HepG2 (cell line): ENCODE results near the gene PLA2R1. TPM values are rescaled to one million over a fixed set of nuclear protein-coding genes. Genes with fewer than 3 reads are reported as not detected.
"Not testable (repeated sequence)": the region's sequence is repeated elsewhere in the genome, so short reads cannot be mapped to it uniquely, and the experiment has no call there.

Experiments
- ATAC-seq: fragments of 200-7000 bp; cut with Tn5 transposase; 3 replicates; pipeline ENCODE4 v1.9.1; 2020; ENCODE audit warnings: mild to moderate bottlenecking, moderate library complexity
- BruUV-seq: library from RNA; stranded (reverse); fragments of 400-500 nt; replicated peaks from 2 replicates; lab custom pipeline; 2021; lab: Mats Ljungman, UMichigan
- CTCF ChIA-PET: fragments of 300-600 bp; formaldehyde crosslinking; extraction: SDS; loops from one replicate; lab custom pipeline; 2021; ENCODE audit warnings: low total read pairs, inconsistent platforms, low intra/inter-chr PET ratio; lab: Yijun Ruan, JAX
- POLR2A ChIA-PET: fragments of 350-600 bp; sonication (Branson Sonifier 250); formaldehyde crosslinking; loops from one replicate; lab custom pipeline; 2020; ENCODE audit warnings: antibody characterized with exemption, inconsistent platforms; lab: Yijun Ruan, JAX
- DNase-seq: peaks from one replicate; pipeline ENCODE4 v3.0.0-alpha.2; 2015; ENCODE audit warnings: low spot score
- FAIRE-seq: peaks from 3 replicates; lab custom pipeline; 2011; peaks lifted over from hg19 to GRCh38; lab: Jason Lieb, UNC
- H2AFZ ChIP-seq: one replicate; pipeline ENCODE4 v1.6.1; 2011; ENCODE audit warnings: low read length, inconsistent platforms
- H3K27ac ChIP-seq: fragments of 300-600 bp; 3 replicates; pipeline ENCODE4 v1.8.0; 2011; ENCODE audit warnings: mixed run types, mild to moderate bottlenecking, mixed read lengths, low read length, inconsistent platforms; ENCODE audit not compliant: insufficient read depth; ENCODE audit errors: extremely low read length
- H3K27me3 ChIP-seq, 2 experiments: fragments of 200-600 bp in 1 of 2; 2 replicates in 1 of 2; 3 replicates in 1 of 2; pipeline versions ENCODE4 v1.6.0 to v1.8.0; 2011; ENCODE audit warnings: low read length in 2 of 2, mild to moderate bottlenecking in 2 of 2, moderate library complexity in 2 of 2, inconsistent platforms in 1 of 2; ENCODE audit not compliant: insufficient read depth in 2 of 2, control insufficient read depth in 1 of 2
- H3K36me3 ChIP-seq, 2 experiments: fragments of 200-600 bp in 1 of 2; replicated peaks in 1 of 2; 2 replicates in 1 of 2; 3 replicates in 1 of 2; pipeline versions ENCODE4 v1.5.1 to v1.8.0; 2011; ENCODE audit warnings: low read length in 2 of 2, inconsistent platforms in 1 of 2; ENCODE audit not compliant: insufficient read depth in 2 of 2, control insufficient read depth in 1 of 2
- H3K4me1 ChIP-seq: 2 replicates; pipeline ENCODE4 v1.5.1; 2012; ENCODE audit warnings: low read length, inconsistent platforms; ENCODE audit not compliant: insufficient read depth
- H3K4me2 ChIP-seq: 2 replicates; pipeline ENCODE4 v1.6.0; 2011; ENCODE audit warnings: low read depth, low read length, inconsistent platforms
- H3K4me3 ChIP-seq, 3 experiments: fragments of 200-600 bp in 1 of 3; sonication (generic), shearing (Covaris generic) in 1 of 3; replicated peaks in 1 of 3; 2 replicates each; pipeline ENCODE4 v1.5.1; 2011 to 2016; ENCODE audit warnings: low read length in 3 of 3, inconsistent platforms in 2 of 3, low read depth in 2 of 3, mild to moderate bottlenecking in 2 of 3, control low read depth in 1 of 3, mixed read lengths in 1 of 3; ENCODE audit not compliant: insufficient read depth in 1 of 3
- H3K79me2 ChIP-seq: one replicate; pipeline ENCODE4 v1.6.1; 2011; ENCODE audit warnings: low read length, inconsistent platforms; ENCODE audit not compliant: insufficient read depth
- H3K9ac ChIP-seq: 2 replicates; pipeline ENCODE4 v1.6.0; 2011; ENCODE audit warnings: mild to moderate bottlenecking, low read depth, low read length, inconsistent platforms; ENCODE audit not compliant: insufficient read depth
- H3K9me3 ChIP-seq: 2 replicates; pipeline ENCODE4 v1.5.1; 2012; ENCODE audit warnings: mild to moderate bottlenecking, low read length
- H4K20me1 ChIP-seq: 2 replicates; pipeline ENCODE4 v1.6.0; 2011; ENCODE audit warnings: inconsistent platforms, mild to moderate bottlenecking, low read length, moderate library complexity; ENCODE audit not compliant: insufficient read depth
- IKZF1 ChIP-seq: fragments of 450-650 bp; IDR thresholded peaks from 2 replicates; pipeline ENCODE4 v1.7.1; 2016
- MXI1 ChIP-seq: IDR thresholded peaks from 3 replicates; pipeline ENCODE4 v1.6.1; 2012; ENCODE audit warnings: low read depth, low read length, inconsistent platforms, borderline replicate concordance
- SETDB1 ChIP-seq: sonication (generic); formaldehyde crosslinking; IDR thresholded peaks from 2 replicates; pipeline ENCODE4 v1.5.1; 2020; ENCODE audit warnings: missing genetic modification reagents, mild to moderate bottlenecking, borderline replicate concordance
- TRIM24 ChIP-seq: sonication (generic); formaldehyde crosslinking; IDR thresholded peaks from 2 replicates; pipeline ENCODE4 v1.8.0; 2022; ENCODE audit warnings: mild to moderate bottlenecking, missing genetic modification reagents
- ZNF383 ChIP-seq: sonication (generic); formaldehyde crosslinking; IDR thresholded peaks from 2 replicates; pipeline ENCODE4 v1.4.0; 2020; ENCODE audit warnings: missing genetic modification reagents, mild to moderate bottlenecking, borderline replicate concordance
- WGBS: methylation state at CpG from one replicate; pipeline ENCODE4 v1.1.6; 2017; ENCODE audit warnings: low lambda C conversion rate; 5-methylcytosine and 5-hydroxymethylcytosine counted together
- in situ Hi-C: cut with HindIII; loops from 2 replicates; pipeline ENCODE4 v1.10.0; 2017; ENCODE audit warnings: low pct_unique_long_range_greater_than_20kb; ENCODE audit not compliant: extremely low pct_ligation_motif_present
- intact Hi-C: fragments of 100-400 bp; cut with micrococcal nuclease; formaldehyde crosslinking; loops from one replicate; pipeline ENCODE4 v1.10.0; 2022; ENCODE audit not compliant: unreplicated experiment
- polyA plus RNA-seq, 8 experiments: library from polyadenylated mRNA; depleted of rRNA in 3 of 8; stranded (reverse) in 7 of 8; unstranded in 1 of 8; fragments of >200 nt; fragmentation: Illumina TruSeq in 4 of 8; extraction: Trizol in 4 of 8; gene quantifications; 2 replicates each; pipeline versions ENCODE4 v1.2.1 to v1.2.3, GENCODE V29; 2011 to 2016; ENCODE audit warnings: low read depth in 4 of 8, missing spikeins in 1 of 8, mixed read lengths in 1 of 8; ENCODE audit not compliant: insufficient read depth in 1 of 8
- total RNA-seq, 5 experiments: library from RNA; depleted of rRNA; stranded (reverse); fragments of >200 nt; fragmentation: Illumina TruSeq; extraction: Trizol; gene quantifications; 2 replicates each; pipeline ENCODE4 v1.2.3, GENCODE V29; 2016; ENCODE audit warnings: low read depth in 1 of 5
- TF ChIP-seq, protein P1 (sequence below): sonication (generic); formaldehyde crosslinking; IDR thresholded peaks from 2 replicates; pipeline ENCODE4 v1.4.0; 2020; ENCODE audit warnings: missing genetic modification reagents, low read depth, mild to moderate bottlenecking, borderline replicate concordance

PLA2R1 gene
- total and polyA plus RNA-seq, 2 of the 13 experiments (the other 11 are each of a cell fraction or from before 2014, with no cell fraction given): not detected

DNA sequence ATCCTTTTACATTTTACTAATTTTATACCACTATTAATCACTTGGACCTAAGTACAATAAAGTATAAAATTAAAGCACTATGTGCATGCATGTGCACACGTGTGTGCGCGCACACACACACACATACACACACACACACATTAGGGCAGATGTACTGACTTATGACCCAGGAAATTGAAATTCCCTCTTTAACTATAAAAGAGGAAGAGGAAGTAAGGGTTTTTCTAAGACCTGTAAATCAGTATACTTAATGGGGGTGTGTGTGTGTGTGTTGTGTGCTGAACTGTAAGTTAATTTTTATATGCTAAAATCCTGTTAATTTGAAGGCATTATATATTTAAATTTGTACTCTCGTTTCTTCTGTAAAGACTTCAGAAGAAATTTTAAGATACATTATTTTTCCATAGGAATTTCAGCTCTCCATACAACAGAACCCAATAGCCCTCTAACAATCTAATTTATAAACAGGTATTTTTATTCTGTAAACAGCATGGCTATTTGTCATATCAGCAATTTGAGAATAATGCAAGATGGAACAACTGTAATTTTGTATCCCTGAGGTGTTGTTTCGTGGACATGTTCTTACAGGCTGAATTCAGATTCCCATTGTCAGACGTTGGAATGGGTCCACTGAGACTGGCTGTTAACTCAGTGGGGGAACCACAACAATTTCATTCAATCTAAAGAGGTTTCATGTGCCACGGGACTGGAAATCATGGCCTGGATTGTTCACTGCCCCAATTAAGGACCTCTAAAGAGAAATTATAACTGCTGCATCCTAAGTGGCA, 90.9 kb downstream of the PLA2R1 start (continued):
- no peak for TF ChIP-seq MXI1
- no peak for TF ChIP-seq TRIM24
- no peak for TF ChIP-seq IKZF1
- TF ChIP-seq ZNF383 (CRISPR knock-in tag): no peak
- TF ChIP-seq, protein P1, sequence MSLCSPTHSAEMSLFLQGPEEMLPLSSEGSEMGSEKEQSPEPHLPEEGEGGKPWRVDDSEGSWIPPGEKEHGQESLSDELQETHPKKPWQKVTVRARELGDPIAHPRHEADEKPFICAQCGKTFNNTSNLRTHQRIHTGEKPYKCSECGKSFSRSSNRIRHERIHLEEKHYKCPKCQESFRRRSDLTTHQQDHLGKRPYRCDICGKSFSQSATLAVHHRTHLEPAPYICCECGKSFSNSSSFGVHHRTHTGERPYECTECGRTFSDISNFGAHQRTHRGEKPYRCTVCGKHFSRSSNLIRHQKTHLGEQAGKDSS: no peak
- no peak for TF ChIP-seq SETDB1 (CRISPR knock-in tag)

DNA sequence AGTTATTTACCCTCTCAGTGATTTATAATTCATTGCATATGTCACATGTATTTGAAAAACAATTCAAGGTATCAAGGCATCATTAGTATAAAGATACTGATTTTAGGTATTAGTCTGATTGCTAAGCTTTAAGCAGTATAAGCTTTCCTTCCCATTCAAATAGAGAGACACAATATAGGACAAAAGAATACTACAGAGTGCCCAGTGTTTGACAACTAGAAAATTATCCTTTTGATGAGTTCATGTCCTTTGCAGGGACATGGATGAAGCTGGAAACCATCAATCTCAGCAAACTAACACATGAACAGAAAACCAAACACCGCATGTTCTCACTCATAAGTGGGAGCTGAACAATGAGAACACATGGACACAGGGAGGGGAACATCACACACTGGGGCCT, 91.9 kb downstream of the PLA2R1 start:
- BruUV-seq, ATAC-seq, H3K9me3 ChIP-seq, H3K27ac ChIP-seq, H4K20me1 ChIP-seq, CTCF ChIA-PET, H3K27me3 ChIP-seq, H3K4me2 ChIP-seq, H3K79me2 ChIP-seq, H3K36me3 ChIP-seq, DNase-seq, H3K4me1 ChIP-seq, FAIRE-seq, H3K9ac ChIP-seq, H2AFZ ChIP-seq, POLR2A ChIA-PET, H3K4me3 ChIP-seq, in situ Hi-C loops, intact Hi-C loops: not testable (repeated sequence)
- WGBS: 29% methylated on average over 1 of the region's 1 CpG
